HEK293 (cell line): ENCODE measurements around the gene ABCF1.

Experiments
- CTCF ChIA-PET: fragments of 350-600 bp; formaldehyde crosslinking; extraction: SDS; loops from one replicate; lab custom pipeline; 2021; ENCODE audit warnings: antibody characterized with exemption; lab: Yijun Ruan, JAX
- POLR2A ChIA-PET: fragments of 300-600 bp; formaldehyde crosslinking; extraction: SDS; loops from one replicate; lab custom pipeline; 2020; ENCODE audit warnings: antibody characterized with exemption, inconsistent platforms; lab: Yijun Ruan, JAX
- H3K27ac ChIP-seq: fragments of 200-500 bp; sonication (Bioruptor generic); 2 replicates; pipeline ENCODE4 v1.5.1; 2014; ENCODE audit warnings: low read depth, low read length, control low read depth, inconsistent platforms; ENCODE audit errors: extremely low read depth
- H3K36me3 ChIP-seq, 2 experiments: fragments of 200-500 bp in 1 of 2; sonication (Bioruptor generic) in 1 of 2; 1 replicate in 1 of 2; 2 replicates in 1 of 2; pipeline ENCODE4 v1.5.1; 2014 to 2017; ENCODE audit warnings: inconsistent platforms in 2 of 2, low read length in 2 of 2; ENCODE audit not compliant: control insufficient read depth in 2 of 2, insufficient read depth in 1 of 2
- H3K4me1 ChIP-seq: fragments of 200-500 bp; sonication (Bioruptor generic); 2 replicates; pipeline ENCODE4 v1.5.1; 2014; ENCODE audit warnings: mild to moderate bottlenecking, low read length, inconsistent platforms; ENCODE audit not compliant: control insufficient read depth, insufficient read depth
- H3K4me3 ChIP-seq: 2 replicates; pipeline ENCODE4 v1.5.1; 2011; ENCODE audit warnings: low read depth, mild to moderate bottlenecking, control low read depth, low read length, moderate library complexity
- H3K9me3 ChIP-seq: fragments of 200-500 bp; sonication (Bioruptor generic); 2 replicates; pipeline ENCODE4 v1.5.1; 2014; ENCODE audit warnings: low read depth, low read length, inconsistent platforms; ENCODE audit not compliant: control insufficient read depth, insufficient read depth
- MZF1 ChIP-seq: fragments of 450-650 bp; formaldehyde crosslinking; IDR thresholded peaks from 2 replicates; pipeline ENCODE4 v1.5.1; 2017; ENCODE audit warnings: missing biosample characterization, missing genetic modification characterization, borderline replicate concordance
- OVOL3 ChIP-seq: fragments of 450-650 bp; formaldehyde crosslinking; IDR thresholded peaks from 2 replicates; pipeline ENCODE4 v1.5.1; 2016; ENCODE audit warnings: missing biosample characterization, missing genetic modification characterization
- PRDM4 ChIP-seq: fragments of 450-650 bp; formaldehyde crosslinking; IDR thresholded peaks from 2 replicates; pipeline ENCODE4 v1.5.1; 2017; ENCODE audit warnings: missing biosample characterization, missing genetic modification characterization
- SCRT1 ChIP-seq: fragments of 450-650 bp; formaldehyde crosslinking; IDR thresholded peaks from 2 replicates; pipeline ENCODE4 v1.5.1; 2016; ENCODE audit warnings: missing biosample characterization, missing genetic modification characterization, borderline replicate concordance
- ZBTB48 ChIP-seq: fragments of 450-650 bp; formaldehyde crosslinking; IDR thresholded peaks from 2 replicates; pipeline ENCODE4 v1.5.1; 2016; ENCODE audit warnings: missing biosample characterization, missing genetic modification characterization
- ZFP3 ChIP-seq: fragments of 450-650 bp; formaldehyde crosslinking; IDR thresholded peaks from 2 replicates; pipeline ENCODE4 v1.5.1; 2016; ENCODE audit warnings: low read depth, missing biosample characterization, missing genetic modification characterization
- ZNF280C ChIP-seq: fragments of 450-650 bp; formaldehyde crosslinking; IDR thresholded peaks from 2 replicates; pipeline ENCODE4 v1.5.1; 2016; ENCODE audit warnings: missing biosample characterization, missing genetic modification characterization
- ZNF501 ChIP-seq: fragments of 450-650 bp; formaldehyde crosslinking; IDR thresholded peaks from 2 replicates; pipeline ENCODE4 v1.5.1; 2016; ENCODE audit warnings: missing biosample characterization, missing genetic modification characterization
- ZNF518A ChIP-seq: fragments of 450-650 bp; formaldehyde crosslinking; conservative IDR thresholded peaks from 2 replicates; pipeline ENCODE4 v1.5.1; 2016; ENCODE audit warnings: low read depth, missing biosample characterization, missing genetic modification characterization
- ZNF639 ChIP-seq: fragments of 450-650 bp; formaldehyde crosslinking; IDR thresholded peaks from 2 replicates; pipeline ENCODE4 v1.5.1; 2016; ENCODE audit warnings: missing biosample characterization, missing genetic modification characterization
- ZNF645 ChIP-seq: fragments of 450-650 bp; formaldehyde crosslinking; IDR thresholded peaks from 2 replicates; pipeline ENCODE4; 2016; ENCODE audit warnings: missing biosample characterization, missing genetic modification characterization
- ZNF704 ChIP-seq: fragments of 450-650 bp; formaldehyde crosslinking; IDR thresholded peaks from 2 replicates; pipeline ENCODE4 v1.5.1; 2016; ENCODE audit warnings: missing biosample characterization, missing genetic modification characterization
- ZNF792 ChIP-seq: fragments of 450-650 bp; formaldehyde crosslinking; IDR thresholded peaks from 2 replicates; pipeline ENCODE4 v1.5.1; 2016; ENCODE audit warnings: missing biosample characterization, missing genetic modification characterization

ABCF1 gene

GRCh38 chr6:30618270-30618797, 47.1 kb downstream of the ABCF1 start:
- ChIA-PET POLR2A (interaction anchor here (0.7 to 1.9 kb wide), 13 partner anchors 8 to 579 kb away, joined by 3 to 11 read pairs (median 4); partner anchors contain the start of genes ATAT1, C6orf136, GNL1 and MDC1), CTCF (interaction anchor here (0.5 to 2.0 kb wide), 13 partner anchors 8 to 605 kb away, joined by 3 to 9 read pairs (median 4); partner anchors contain the start of gene ATAT1)
- TF ChIP-seq ZNF280C (tag by site-specific recombination) = no peak
- TF ChIP-seq MZF1 (tag by site-specific recombination) = 0 out of 2 replicates have a peak, but pooled peaks have one; percentile 22
- peaks cover 12% of the 10 kb centered on the region for H3K4me1 ChIP-seq
- H3K27ac ChIP-seq = peak overlapping the region; percentile 88; the same call in 1 of the 2 replicates
- no peaks in the 10 kb centered on the region for H3K9me3 ChIP-seq
- peaks cover 32 to 57% of the 10 kb centered on the region in 2 experiments; a peak in 2 of 3 replicates for H3K36me3 ChIP-seq
- H3K4me3 ChIP-seq = peak overlapping the region; percentile 91

GRCh38 chr6:30619561-30619960, 48.3 kb downstream of the ABCF1 start:
- ChIA-PET CTCF (no interaction called here), POLR2A (interaction anchor here (0.6 to 1.4 kb wide), 2 partner anchors 12 to 98 kb away, joined by 3 to 4 read pairs; partner anchors contain the start of gene MDC1)
- no peak for TF ChIP-seq OVOL3 (tag by site-specific recombination)
- TF ChIP-seq ZNF518A (tag by site-specific recombination) = no peak
- no peak for TF ChIP-seq ZNF639
- TF ChIP-seq PRDM4 (tag by site-specific recombination) = no peak
- TF ChIP-seq ZNF792 (tag by site-specific recombination) = no peak
- no peak for TF ChIP-seq ZFP3 (tag by site-specific recombination)
- TF ChIP-seq ZNF501 (tag by site-specific recombination) = no peak
- no peak for TF ChIP-seq ZNF704 (tag by site-specific recombination)
- TF ChIP-seq SCRT1 (tag by site-specific recombination) = no peak
- TF ChIP-seq ZBTB48 = no peak
- TF ChIP-seq ZNF645 (tag by site-specific recombination) = no peak
- no peaks in the 10 kb centered on the region for H3K9me3 ChIP-seq
- H3K36me3 ChIP-seq = peaks cover 42 to 65% of the 10 kb centered on the region in 2 experiments; a peak in 2 of 3 replicates
- H3K4me1 ChIP-seq = peaks cover 1% of the 10 kb centered on the region; the same call in 1 of the 2 replicates
- no peak overlapping the region for H3K4me3 ChIP-seq
- no peak overlapping the region for H3K27ac ChIP-seq
